Cardiac muscle cell (in vitro differentiated cells and primary cell): ENCODE measurements around the gene RTL10. TPM values are rescaled to one million over a fixed set of nuclear protein-coding genes. Genes with fewer than 3 reads are reported as not detected.

Experiments used
- DNase-seq, 2 donors: peaks; one replicate each; pipeline versions ENCODE4 v3.0.0 to v3.0.0-alpha.2; 2010 to 2017; ENCODE audit warnings: low read depth in 1 of 2, low spot score in 1 of 2
- H3K27ac ChIP-seq: fragments of 200-600 bp; sonication (generic); 2 replicates; pipeline ENCODE4 v1.5.1; 2016
- H3K27me3 ChIP-seq: fragments of 200-600 bp; sonication (generic); 2 replicates; pipeline ENCODE4 v1.6.0; 2016; ENCODE audit warnings: control low read depth
- H3K36me3 ChIP-seq: fragments of 200-600 bp; sonication (generic); 2 replicates; pipeline ENCODE4 v1.5.1; 2016; ENCODE audit warnings: control low read depth
- H3K4me1 ChIP-seq: fragments of 200-600 bp; sonication (generic); 2 replicates; pipeline ENCODE4 v1.8.1; 2017; ENCODE audit warnings: low read depth, mild to moderate bottlenecking, mixed run types
- H3K4me3 ChIP-seq: fragments of 200-600 bp; sonication (generic); 2 replicates; pipeline ENCODE4 v1.5.1; 2016; ENCODE audit warnings: mild to moderate bottlenecking
- H3K9me3 ChIP-seq: fragments of 200-600 bp; sonication (generic); 2 replicates; pipeline ENCODE4 v1.5.1; 2017; ENCODE audit warnings: low read depth, mild to moderate bottlenecking, control low read depth
- CTCF ChIP-seq: IDR thresholded peaks from 2 replicates; pipeline ENCODE4 v1.5.1; 2012; ENCODE audit warnings: low read depth, mild to moderate bottlenecking, low read length
- polyA plus RNA-seq: library from polyadenylated mRNA; unstranded; fragments of >200 nt; fragmentation: Nextera tagmentation; extraction: Ambion mirVana; gene quantifications from 2 replicates; pipeline ENCODE4 v1.2.1, GENCODE V29; 2016
- total RNA-seq: library from RNA; depleted of rRNA; stranded (reverse); fragments of >200 nt; gene quantifications from 2 replicates; pipeline ENCODE4 v1.2.3, GENCODE V29; 2016

RTL10 gene
- total and polyA plus RNA-seq, 2 experiments from 2014 or later: 11.9 to 20.9 TPM

- Histone ChIP-seq H3K27me3 (no peaks in the 10 kb centered on the region), H3K4me1 (peaks cover 8% of the 10 kb centered on the region), H3K36me3 (peaks cover 8% of the 10 kb centered on the region), H3K9me3 (no peaks in the 10 kb centered on the region), H3K4me3 (peak overlapping the region; percentile 80), H3K27ac (peak overlapping the region; percentile 76)
- DNase-seq: peak in 1 of 2 donors; percentile 78
- no peak for TF ChIP-seq CTCF
Measured at GRCh38 chr22:19855504-19856409, 1.1 kb upstream of the RTL10 start.

GRCh38 chr22:19853879-19854777, 546 bp downstream of the RTL10 start:
- Histone ChIP-seq H3K4me3 (peak overlapping the region; percentile 80), H3K36me3 (peaks cover 10% of the 10 kb centered on the region), H3K27ac (peak overlapping the region; percentile 91), H3K27me3 (no peaks in the 10 kb centered on the region), H3K4me1 (peaks cover 8% of the 10 kb centered on the region), H3K9me3 (no peaks in the 10 kb centered on the region)
- no peak for TF ChIP-seq CTCF
- DNase-seq: no peak

- peaks cover 10% of the 10 kb centered on the region for H3K36me3 ChIP-seq
Measured at GRCh38 chr22:19853058-19853878, 1.4 kb downstream of the RTL10 start.

GRCh38 chr22:19852177-19852781, 2.4 kb downstream of the RTL10 start:
- Histone ChIP-seq H3K9me3 (no peaks in the 10 kb centered on the region), H3K4me3 (no peak overlapping the region), H3K27ac (no peak overlapping the region), H3K36me3 (peaks cover 10% of the 10 kb centered on the region), H3K27me3 (no peaks in the 10 kb centered on the region), H3K4me1 (peaks cover 8% of the 10 kb centered on the region)
- DNase-seq: no peak
- TF ChIP-seq CTCF: no peak

More at GRCh38 chr22:19853058-19853878, 1.4 kb downstream of the RTL10 start:
- H3K9me3 ChIP-seq: no peaks in the 10 kb centered on the region
- H3K27me3 ChIP-seq: no peaks in the 10 kb centered on the region
- H3K27ac ChIP-seq: peak overlapping the region; percentile 91
- H3K4me3 ChIP-seq: peak overlapping the region; percentile 80
- TF ChIP-seq CTCF: no peak
- H3K4me1 ChIP-seq: peaks cover 8% of the 10 kb centered on the region
- no peak for DNase-seq
